Measurements from ENCODE around the gene ZNF624.

DNA sequence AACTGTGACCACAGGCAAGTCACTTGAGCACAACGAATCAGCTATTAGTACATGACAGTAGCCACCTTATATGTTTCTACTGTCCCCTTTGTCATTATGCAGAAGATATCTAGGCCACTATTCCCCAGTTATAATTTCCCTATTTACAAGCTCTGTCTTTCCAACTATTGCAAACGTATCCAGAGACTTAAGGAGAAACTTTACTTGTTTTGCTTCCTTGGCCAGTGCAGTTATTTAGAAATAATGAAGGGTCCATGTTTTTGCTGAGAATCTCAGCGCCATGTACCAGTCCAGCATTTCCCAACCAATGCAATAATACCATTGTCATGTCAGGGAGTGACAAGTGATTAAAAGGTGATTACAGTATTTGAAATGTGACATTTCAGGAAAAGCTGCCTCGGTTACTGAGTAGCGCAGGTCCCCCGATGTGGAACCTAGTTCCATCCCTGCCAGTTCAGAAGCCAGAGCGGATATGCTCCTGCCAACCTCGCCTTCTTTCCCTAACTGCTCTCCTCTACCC is 743 bp downstream of the ZNF624 start:
- TF ChIP-seq, protein P1, sequence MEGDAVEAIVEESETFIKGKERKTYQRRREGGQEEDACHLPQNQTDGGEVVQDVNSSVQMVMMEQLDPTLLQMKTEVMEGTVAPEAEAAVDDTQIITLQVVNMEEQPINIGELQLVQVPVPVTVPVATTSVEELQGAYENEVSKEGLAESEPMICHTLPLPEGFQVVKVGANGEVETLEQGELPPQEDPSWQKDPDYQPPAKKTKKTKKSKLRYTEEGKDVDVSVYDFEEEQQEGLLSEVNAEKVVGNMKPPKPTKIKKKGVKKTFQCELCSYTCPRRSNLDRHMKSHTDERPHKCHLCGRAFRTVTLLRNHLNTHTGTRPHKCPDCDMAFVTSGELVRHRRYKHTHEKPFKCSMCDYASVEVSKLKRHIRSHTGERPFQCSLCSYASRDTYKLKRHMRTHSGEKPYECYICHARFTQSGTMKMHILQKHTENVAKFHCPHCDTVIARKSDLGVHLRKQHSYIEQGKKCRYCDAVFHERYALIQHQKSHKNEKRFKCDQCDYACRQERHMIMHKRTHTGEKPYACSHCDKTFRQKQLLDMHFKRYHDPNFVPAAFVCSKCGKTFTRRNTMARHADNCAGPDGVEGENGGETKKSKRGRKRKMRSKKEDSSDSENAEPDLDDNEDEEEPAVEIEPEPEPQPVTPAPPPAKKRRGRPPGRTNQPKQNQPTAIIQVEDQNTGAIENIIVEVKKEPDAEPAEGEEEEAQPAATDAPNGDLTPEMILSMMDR (IDR thresholded peaks at IDR 0.05), result no peak
- no peak for TF ChIP-seq EP300 (IDR thresholded peaks at IDR 0.05)
- no peak for TF ChIP-seq POLR2A (IDR thresholded peaks at IDR 0.05)
